HG03432 (cell line): ENCODE data around the gene TMEM190.
"Not testable (repeated sequence)": the region's sequence is repeated elsewhere in the genome, so short reads cannot be mapped to it uniquely, and the experiment has no call there.

ENCODE experiments used
- ATAC-seq: cut with Tn5 transposase; IDR thresholded peaks from one replicate; pipeline ENCODE4 v1.9.1; 2021; ENCODE audit warnings: mild to moderate bottlenecking, moderate library complexity; ENCODE audit not compliant: unreplicated experiment

TMEM190 gene

GRCh38 chr19:55389386-55390317 is 13.0 kb downstream of the TMEM190 start:
- ATAC-seq: no peak

- no peak for ATAC-seq
Observed at GRCh38 chr19:55390461-55390880, 13.8 kb downstream of the TMEM190 start.

DNA sequence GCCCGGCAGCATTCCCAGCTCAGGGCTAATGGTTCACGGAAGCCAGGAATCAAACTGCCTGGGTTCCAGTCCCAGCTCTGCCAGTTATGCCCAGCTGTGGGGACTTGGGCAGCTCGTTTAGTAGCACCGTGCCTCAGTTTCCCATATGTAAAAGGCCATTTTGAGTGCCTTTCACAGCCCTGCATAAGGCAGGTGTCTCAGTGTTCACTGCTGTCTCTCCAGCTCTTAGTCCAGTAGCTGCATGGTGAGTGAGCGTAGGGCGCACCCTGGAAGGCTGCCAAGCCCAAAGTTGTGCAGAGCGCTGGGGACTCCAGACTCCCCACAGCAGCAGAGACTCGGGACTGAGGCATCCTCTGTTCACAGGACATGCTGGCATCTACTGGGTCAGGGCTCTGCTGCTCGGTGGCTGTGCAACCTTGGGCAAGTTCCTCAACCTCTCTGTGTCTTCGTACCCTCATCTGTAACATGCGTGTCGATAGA is 14.6 kb downstream of the TMEM190 start:
- ATAC-seq: no peak

GRCh38 chr19:55391702-55392615 is 15.3 kb downstream of the TMEM190 start:
- no peak for ATAC-seq

DNA sequence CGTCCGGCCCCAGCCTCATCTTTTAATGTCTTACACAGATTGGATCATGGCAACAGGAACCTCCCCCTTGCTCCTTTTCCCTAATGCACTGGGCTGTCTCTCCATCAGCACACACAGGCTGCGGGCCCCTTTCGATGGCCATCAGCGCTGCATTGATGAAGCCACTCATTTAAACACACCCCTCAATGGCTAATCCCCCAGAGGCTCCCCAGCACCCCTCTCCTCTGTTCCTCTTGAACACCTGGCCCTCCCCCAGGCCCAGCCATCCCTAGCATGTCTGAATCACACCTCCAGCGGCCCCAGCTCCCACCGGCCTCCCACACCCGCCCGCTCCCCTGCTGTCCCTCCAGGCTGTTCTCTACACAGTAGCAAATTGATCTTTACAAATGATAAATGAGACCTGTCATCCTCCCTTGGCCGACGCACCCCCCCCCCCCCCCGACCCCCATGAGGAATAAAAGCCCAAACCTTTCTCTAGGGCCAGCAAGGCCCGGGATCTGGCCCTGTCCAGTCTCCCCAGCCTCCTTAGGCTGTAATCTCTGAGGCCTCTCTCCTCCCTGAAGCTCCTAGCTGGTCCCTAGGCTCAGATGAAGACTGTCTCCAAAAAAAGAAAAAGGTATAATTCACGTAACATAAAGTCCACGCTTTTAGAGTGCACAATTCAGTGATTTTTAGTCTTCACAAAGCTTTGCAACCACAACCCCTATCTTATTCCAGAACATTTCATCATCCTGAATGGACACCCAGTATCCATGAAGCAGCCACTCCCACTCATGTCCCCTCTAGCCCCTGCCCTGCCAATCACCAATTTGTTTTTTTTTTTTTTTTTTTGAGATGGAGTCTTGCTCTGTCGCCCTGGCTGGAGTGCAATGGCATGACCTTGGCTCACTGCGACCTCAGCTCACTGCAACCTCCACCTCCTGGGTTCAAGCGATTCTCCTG is 16.5 kb downstream of the TMEM190 start:
- ATAC-seq: no peak

DNA sequence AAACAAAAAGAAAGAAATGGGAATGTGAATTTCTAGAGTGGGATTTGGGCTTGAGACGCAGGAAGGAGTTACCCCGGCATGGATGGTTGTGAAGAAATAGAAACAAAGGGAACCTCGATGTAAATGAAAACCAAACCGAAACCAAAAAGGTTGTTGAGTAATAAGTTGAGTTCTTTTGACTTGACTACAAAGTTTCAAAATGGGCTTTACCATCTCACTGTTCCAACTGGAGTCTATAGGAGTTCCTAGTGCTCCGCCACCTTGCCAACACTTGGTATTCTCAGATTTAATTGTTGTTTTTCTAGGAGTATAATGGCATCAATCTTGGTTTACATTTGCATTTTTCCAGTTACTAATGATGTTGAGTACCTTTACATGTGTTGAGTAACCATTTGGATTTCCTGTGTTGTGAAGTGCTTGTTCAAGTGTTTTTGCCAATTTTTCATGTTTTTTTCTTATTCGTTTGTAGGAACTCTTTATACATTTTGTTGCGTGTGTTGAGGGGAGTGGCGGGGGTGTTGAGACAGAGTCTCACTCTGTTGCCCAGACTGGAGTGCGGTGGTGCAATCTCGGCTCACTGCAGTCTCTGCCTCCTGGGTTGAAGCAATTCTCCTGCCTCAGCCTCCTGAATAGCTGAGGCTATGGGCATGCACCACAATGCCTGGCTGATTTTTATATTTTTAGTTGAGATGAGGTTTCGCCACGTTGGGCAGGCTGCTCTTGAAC is 21.7 kb downstream of the TMEM190 start:
- ATAC-seq: no peak

DNA sequence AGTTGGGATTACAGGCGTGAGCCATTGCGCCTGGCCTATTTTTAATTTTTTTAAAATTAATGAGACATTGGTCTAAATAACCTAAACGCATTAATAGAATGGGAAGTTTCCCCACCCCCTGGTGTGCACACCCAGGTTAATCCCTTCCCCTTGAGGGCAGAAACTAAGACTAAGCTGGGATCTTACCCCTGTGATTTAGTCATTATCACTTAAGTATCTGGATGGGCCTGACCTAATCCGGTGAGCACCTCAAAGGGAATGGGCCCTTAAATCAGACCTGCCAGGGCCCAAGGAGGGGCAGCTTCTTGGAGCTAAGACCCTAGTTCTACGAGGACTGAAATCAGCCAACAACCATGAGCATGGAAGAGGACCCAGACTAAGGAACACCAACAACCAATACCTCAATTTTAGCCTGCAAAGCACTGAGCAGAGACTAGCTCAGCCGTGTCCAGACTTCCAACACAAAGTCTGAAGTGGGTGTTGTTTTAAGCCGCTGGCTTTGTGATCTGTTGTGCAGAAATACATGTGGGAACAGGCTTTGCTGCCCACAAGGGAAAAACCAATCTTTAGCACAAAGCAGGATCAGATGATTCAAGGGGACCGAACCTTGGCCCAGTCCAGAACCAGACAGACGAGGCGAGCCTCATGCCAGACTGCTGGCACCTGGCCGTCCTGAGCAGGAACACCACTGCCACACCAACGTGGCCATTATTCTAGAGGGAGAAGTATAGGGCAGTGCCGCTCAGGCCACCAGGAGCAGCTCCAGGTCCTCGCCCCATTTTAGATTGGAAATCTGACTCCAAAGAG is 23.9 kb downstream of the TMEM190 start:
- no peak for ATAC-seq

DNA sequence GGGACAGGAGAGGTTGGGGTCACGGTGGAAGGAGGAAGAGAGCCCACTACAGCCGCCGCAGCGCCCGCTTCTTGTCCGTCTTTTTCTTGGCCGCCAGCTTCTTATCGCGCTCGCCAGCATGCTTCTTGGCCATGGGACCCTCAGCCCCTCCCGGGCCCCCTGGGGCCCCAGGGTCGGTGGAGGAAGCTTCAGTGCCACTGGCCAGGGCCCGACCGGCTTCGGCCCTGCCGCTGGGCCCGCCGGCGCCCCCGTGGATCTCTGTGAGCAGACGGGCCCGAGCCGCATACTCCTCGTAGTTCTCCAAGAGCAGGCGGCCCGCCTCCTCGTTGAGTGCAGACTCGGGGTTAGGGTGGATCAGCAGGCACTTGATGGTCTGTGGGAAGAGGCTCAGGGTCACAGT is 24.8 kb downstream of the TMEM190 start:
- ATAC-seq: not testable (repeated sequence)

DNA sequence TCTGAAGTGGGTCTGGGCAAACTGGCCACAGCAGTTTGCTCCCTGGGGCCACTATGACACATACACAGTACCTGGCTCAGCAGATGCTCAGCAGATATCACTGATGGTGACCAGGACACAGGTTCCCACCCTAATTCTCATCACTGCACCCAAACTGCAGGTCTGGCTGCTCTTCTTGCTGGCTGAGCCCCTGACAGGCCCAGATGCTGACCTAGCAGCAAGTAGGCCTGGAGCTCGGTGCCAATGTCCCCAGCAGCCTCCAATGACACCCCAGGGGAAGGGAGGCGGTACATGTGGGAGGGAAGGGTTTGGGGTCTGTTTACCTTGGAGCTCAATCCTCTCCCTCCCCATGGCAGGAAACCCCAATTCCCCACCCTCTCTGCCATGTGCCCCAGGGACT is 25.9 kb downstream of the TMEM190 start:
- no peak for ATAC-seq

GRCh38 chr19:55405638-55406037 is 29.0 kb downstream of the TMEM190 start:
- ATAC-seq: no peak

- ATAC-seq: no peak
Observed at GRCh38 chr19:55406091-55406825, 29.6 kb downstream of the TMEM190 start.

DNA sequence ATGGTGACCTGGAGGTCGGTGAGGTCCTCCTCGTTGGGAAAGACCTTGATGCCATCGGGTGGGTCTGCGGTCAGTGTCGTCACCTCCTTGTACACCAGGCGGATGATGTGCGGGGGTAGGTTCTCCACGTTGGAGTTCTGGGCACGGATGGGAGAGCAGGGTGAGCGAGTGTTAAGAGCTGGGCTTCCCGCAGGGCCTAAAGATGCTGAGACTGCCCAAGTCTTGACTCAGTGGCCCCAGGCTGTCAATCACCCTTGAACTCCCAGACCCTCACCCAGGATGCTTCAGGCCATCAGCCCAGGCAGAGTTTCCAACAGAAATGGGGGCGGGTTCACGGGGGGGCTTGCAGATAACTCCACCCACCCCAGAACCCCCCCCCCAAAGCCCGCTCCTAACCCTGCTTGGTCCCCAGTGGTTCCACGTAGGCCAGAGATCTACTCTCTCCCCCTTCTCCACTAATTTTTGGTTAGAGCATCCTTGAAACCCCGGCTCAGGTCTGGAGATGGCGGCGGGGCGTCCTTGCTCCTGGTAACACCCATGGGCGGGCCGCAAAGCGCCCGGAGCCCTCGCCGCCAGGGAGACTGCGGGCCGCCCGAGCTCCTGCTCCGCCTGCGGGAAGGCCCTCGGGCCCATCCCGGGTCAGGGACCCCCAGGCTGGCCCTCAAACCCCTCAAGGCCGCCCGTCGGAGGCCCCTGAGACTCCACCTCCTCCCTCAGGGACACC is 30.4 kb downstream of the TMEM190 start:
- peak; percentile 13 for ATAC-seq

DNA sequence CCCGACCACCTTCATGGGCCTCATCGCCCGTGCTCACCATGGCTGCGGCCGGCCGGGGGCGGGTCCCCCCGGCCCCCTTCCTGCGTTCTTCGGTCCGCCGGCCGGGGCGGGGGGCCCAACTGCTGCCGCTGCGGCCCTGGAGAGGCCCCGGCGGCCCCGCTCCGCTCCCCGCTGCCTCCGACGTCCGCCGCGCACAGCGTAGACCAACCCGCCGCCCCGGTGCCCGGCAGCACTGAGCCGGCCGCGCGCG is 30.8 kb downstream of the TMEM190 start, which contains the start of gene UBE2S:
TSS of gene UBE2S (minus strand) at position 239 of the 250 bp plus-strand sequence. CDS start at position 40, 199 bp downstream.
- ATAC-seq: not testable (repeated sequence)

DNA sequence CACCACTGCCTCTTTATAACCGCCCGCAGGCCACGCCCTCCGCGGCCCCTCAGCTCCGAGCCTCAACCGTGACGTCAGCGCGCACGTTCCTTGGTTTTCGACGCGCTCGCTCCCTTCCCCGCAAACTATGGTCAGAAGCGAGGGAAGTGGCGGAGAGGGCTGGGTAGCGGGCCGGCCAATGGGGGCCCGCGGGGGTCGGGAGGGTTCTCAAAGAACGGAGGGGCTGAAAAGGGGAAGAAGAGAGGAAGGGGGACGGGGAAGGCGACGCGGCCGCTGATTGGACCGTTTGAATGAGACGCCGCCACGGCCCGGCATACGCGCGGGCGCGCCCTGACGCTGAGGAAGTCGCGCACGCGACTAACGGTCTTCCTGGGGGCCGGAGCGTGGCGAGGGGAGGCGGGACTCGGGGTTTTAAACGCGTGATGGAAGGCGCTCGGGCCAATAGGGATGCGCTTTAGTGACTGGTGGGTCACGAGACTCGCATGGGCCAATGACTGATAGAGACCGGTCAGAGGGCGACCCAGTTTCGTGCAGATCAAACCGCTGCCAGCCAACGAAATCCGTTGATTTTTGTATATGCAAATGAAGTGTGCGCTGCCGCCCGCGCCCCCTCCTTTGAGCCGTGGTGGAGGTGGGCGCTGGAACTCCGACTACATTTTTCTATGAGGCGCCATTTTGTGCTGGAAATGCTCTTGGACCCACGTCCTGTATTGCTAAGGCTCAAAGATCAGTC is 31.3 kb downstream of the TMEM190 start:
- ATAC-seq: peak; percentile 85

DNA sequence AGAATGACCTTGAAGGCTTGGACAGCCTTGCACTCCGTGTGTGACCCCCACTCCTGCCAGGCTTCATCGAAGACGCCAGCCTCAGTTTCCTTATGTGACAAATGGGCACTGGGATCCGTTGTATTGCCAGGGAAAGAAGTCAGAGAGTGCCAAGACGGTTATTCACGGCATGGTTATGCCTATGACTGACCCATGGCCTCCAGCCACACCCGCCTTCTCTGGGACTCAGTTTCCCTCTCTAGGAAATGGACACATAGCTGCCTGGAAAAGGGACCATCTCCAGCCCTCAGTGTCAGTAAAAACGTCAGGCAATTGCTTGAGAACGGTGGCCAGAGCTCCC is 31.9 kb downstream of the TMEM190 start:
- no peak for ATAC-seq

- not testable (repeated sequence) for ATAC-seq
Observed at GRCh38 chr19:55409179-55409578, 32.6 kb downstream of the TMEM190 start.

DNA sequence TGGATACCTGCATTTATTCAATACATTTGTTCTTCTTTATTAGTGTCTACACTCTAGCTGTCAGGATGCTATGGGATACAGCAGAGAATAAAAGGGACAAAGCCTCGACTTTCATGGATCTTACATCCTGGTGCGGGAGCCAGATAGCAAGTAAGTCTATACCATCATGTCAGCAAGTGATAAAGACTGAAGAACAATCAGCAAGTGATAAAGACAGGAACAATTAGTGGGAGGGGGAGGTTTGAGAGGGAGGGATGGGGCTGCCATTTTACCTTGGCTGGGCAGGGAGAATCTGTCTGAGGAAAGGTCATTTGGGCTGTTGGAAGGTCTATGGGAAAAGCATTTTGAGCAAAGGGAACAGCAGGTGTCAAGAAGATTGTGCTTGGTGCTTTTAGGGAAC is 33.5 kb downstream of the TMEM190 start:
- ATAC-seq: no peak
